GM19438 (cell line): ENCODE data around the gene TRAPPC4.
"Not testable (repeated sequence)": the region's sequence is repeated elsewhere in the genome, so short reads cannot be mapped to it uniquely, and the experiment has no call there.

Source experiments
- ATAC-seq: cut with Tn5 transposase; IDR thresholded peaks from one replicate; pipeline ENCODE4 v1.9.1; 2021; ENCODE audit warnings: low read depth; ENCODE audit not compliant: unreplicated experiment

TRAPPC4 gene

GRCh38 chr11:119018074-119018938, at the start of gene TRAPPC4, which contains the start of gene RPS25:
TSS of gene TRAPPC4 (plus strand) at chr11:119018766. CDS start at chr11:119018796, 30 bp downstream.
TSS of gene RPS25 (minus strand) at chr11:119018343. CDS start at chr11:119018284, 59 bp downstream.
- ATAC-seq: peak; percentile 85

DNA sequence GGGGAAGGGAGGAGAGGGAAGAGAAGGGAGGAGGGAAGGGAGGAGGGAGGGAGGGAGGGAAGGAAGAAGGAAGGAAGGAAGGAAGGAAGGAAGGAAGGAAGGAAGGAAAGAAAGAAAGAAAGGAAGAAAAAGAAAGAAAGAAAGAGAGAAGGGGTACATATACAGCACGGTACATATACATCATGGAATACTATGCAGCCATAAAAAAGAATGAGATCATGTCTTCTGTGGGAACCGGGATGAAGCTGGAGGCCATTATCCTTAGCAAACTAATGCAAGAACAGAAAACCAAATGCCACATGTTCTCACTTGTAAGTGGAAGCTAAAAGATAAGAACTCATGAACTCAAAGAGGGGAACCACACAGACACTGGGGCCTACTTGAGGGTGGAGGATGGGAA, 49.1 kb upstream of the TRAPPC4 start:
- not testable (repeated sequence) for ATAC-seq

GRCh38 chr11:118971646-118972045, 46.9 kb upstream of the TRAPPC4 start, which contains the start of gene FOXR1:
TSS of gene FOXR1 (plus strand) at chr11:118971761. CDS start at chr11:118971932, 171 bp downstream.
- ATAC-seq: no peak

DNA sequence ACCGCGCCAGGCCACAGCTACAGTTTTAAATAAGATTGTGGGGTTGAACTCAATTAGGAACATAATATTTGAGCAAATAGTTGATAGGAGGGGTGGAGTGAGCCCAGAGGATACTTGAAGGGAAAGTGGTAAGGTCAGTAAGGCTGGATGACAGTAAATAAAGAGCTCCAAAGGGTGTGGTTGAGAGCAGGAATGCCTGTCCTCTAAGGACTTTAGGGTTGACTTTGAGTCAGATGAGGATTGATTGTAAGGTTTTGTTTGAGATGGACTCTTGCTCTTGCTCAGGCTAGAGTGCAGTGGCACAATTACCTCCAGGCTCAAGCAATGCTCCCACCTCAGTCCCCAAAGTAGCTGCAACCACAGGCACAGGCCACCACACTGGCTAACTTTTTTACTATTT, 44.6 kb upstream of the TRAPPC4 start:
- no peak for ATAC-seq

DNA sequence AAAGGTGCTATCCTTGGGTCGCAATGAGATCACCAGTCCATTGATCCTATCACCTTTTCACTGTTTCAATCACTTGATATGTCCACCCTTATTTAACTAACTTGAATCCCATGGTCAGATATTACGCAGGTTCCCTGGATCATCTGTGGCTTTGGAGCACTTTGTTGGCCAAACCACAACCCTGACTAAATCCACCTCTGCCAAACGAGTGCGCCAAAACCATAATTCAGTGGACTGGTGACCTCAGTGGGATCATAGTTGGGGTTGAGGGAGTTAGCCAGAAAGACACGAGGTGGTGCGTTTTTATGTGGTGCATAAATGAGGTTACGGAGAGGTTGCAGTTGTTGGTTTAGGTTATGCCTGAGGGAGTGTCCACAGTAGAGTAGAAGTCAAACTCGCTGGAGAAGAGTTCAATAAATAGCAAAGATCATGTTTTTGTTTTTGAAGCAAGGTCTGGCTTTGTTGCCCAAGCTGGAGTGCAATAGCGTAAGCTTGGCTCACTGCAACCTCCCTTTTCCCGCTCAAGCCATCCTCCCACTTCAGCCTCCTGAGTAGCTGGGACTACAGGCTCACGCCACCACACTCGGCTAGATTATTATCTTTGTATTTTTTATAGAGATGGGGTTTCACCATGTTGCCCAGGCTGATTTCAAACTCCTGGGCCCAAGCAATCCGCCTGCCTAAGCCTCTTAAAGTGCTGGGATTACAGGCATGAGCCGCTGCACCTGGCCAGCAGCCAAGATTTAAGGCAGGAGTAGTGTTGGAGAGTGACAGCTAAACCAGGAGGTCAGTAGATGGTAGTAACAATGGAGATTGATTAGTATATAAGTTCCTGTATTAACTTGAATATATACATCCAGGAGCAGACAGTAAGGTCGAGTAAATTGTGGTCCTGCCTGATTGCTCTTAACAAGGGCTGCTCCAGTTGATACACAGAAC, 42.5 kb upstream of the TRAPPC4 start:
- no peak for ATAC-seq

- no peak for ATAC-seq
Measured at GRCh38 chr11:118979434-118979833, 39.1 kb upstream of the TRAPPC4 start.

DNA sequence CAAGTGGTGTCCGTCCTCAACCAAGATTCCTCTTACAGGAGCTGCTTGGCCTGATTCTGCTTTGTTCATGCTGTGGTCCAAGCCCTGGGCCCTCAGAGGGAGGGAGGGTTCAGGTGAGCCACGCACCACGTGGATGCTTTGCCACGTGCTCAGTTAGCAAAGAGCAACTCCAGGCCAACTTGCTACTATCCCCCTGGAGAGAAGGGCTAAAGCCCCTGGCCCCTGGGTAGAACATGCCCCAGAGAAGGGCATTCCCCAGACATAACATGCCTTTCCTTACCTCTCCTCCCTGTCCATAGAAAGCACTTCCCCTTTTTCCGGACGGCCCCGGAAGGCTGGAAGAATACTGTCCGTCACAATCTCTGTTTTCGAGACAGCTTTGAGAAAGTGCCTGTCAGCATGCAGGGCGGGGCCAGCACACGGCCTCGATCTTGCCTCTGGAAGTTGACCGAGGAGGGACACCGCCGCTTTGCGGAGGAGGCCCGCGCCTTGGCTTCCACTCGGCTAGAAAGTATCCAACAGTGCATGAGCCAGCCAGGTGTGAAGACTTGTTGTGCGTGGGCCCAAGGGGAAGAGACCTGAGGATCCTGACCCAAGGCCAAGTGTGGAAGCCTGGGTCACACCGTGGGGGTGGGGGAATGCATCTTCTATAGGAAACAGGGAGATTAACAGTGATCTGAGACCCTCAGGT, 38.2 kb upstream of the TRAPPC4 start:
- ATAC-seq: no peak

DNA sequence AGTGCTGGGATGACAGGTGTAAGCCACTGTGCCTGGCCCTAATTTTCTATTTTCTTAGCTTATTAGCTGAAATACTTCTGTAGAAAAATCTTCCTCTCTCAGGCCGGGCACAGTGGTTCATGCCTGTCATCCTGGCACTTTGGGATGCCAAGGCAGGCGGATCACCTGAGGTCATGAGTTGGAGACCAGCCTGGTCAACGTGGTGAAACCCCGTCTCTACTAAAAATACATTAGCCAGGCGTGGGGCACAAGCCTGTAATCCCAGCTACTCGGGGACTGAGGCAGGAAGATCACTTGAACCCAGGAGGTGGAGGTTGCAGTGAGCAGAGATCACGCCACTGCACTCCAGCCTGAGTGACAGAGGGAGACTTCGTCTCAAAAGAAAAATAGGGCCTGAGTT, 34.2 kb upstream of the TRAPPC4 start:
- ATAC-seq: not testable (repeated sequence)

DNA sequence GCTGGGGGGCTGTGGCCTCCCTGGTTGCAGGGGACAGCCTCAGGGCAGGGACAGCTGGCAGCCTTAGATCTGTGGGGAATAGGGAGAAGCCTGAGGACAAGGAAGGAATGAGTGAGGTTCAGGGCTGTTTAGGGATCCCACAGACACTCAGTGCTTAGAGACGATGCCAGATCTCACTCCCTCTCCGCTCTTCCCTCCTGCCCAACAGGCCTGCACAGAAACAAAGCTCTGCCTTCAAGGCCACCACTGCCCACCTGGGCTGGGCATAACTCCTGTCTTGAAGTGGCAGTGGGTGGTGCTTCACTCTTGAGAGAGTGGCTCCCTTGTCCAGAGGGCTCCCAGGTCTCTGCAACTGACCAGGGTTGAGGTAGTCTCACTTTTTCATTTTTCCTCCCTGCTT, 33.7 kb upstream of the TRAPPC4 start:
- no peak for ATAC-seq

DNA sequence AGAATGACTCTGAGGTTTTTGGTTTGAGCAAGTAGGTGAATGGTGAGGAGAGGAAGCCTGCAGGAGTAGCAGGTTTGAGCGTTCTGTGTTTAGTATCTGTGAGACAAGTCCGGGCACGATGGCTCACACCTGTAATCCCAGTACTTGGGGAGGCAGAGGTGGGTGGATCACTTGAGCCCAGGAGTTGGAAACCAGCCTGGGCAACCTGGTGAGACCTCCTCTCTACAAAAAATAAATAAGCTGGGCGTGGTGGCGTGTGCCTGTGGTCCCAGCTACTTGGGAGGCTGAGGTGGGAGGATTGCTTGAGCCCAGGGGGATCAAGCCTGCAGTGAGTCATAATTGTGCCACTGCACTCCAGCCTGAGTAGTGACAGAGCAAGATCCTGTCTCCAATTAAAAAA, 30.3 kb upstream of the TRAPPC4 start:
- no peak for ATAC-seq

DNA sequence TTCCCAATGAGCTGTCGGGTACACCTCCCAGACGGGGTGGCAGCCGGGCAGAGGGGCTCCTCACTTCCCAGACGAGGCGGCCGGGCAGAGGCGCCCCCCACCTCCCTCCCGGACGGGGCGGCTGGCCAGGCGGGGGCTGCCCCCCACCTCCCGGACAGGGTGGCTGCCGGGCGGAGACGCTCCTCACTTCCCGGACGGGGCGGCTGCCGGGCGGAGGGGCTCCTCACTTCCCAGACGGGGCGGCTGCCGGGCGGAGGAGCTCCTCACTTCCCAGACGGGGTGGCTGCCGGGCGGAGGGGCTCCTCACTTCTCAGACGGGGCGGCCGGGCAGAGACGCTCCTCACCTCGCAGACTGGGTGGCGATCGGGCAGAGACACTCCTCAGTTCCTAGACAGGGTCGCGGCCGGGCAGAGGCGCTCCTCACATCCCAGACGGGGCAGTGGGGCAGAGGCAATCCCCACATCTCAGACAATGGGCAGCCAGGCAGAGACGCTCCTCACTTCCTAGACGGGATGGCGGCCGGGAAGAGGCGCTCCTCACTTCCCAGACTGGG, 27.0 kb upstream of the TRAPPC4 start:
- not testable (repeated sequence) for ATAC-seq

- ATAC-seq: peak; percentile 24
Measured at GRCh38 chr11:118996926-118997626, 21.5 kb upstream of the TRAPPC4 start.

GRCh38 chr11:118997627-118998387, 20.8 kb upstream of the TRAPPC4 start, which contains the start of gene CENATAC:
TSS of gene CENATAC (plus strand) at chr11:118998138. CDS start at chr11:118998198, 60 bp downstream.
- ATAC-seq: peak; percentile 93

GRCh38 chr11:118998388-118998717, 20.2 kb upstream of the TRAPPC4 start:
- ATAC-seq: no peak

DNA sequence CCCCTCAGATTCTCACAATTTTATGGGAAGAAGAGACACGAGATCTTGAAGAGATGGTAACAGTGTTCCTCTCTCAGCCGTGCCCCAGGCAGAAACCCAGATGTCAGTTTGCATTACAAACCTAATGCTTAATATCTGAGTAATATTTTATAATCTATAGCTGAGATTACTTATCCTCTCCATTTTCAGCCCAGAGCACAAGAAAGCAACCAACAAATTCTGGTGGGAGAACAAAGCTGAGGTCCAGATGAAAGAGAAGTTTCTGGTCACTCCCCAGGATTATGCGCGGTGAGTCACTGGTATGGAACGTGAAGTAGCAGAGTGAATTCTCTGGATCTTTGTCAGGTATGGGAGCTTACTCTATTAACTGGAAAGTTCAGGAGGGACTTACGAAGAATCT, 19.7 kb upstream of the TRAPPC4 start:
- ATAC-seq: no peak

DNA sequence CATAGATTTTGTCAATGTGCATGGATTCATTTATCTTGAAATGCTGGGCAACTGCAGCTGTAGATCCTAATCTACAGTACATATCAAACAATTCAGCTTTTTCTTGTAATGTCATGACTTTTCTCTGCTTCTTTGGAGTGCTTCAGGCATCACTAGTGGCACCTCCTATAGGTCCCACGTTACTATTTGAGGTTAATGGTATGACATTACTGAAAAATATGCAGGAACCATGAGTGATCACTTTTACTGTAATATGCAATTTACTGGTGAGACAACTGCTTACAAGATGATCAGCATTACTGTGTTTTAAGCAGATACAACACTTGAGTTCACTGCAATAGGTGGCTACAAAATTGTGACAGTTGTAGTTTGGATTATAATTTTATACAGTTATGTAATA, 17.7 kb upstream of the TRAPPC4 start:
- no peak for ATAC-seq

GRCh38 chr11:119006656-119007055, 11.9 kb upstream of the TRAPPC4 start:
- no peak for ATAC-seq

DNA sequence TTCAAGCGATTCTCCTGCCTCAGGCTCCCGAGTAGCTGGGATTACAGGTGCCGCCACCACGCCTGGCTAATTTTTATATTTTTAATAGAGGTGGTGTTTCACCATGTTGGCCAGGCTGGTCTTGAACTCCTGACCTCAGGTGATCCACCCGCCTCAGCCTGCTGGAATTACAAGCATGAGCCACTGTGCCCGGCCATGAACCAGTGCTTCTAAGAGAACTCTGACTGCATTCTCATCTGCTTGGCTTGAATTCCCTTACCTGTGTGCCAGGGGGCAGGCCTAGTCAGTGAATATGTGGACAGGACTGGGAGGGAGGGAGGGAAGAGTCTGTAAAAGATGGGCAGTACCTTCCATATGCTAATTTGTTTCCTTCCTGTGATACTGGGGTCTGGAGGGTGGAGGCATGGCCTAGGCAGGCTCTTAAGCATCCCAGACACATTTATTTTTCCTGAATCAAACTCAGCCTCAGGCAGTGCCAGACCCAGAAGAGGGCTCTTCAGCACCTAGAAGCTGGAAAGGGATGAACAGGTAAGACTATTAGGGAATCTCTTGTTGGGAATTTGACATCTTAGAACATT, 7.0 kb upstream of the TRAPPC4 start:
- no peak for ATAC-seq
